ENCODE measurements around the gene ZNF239.

DNA sequence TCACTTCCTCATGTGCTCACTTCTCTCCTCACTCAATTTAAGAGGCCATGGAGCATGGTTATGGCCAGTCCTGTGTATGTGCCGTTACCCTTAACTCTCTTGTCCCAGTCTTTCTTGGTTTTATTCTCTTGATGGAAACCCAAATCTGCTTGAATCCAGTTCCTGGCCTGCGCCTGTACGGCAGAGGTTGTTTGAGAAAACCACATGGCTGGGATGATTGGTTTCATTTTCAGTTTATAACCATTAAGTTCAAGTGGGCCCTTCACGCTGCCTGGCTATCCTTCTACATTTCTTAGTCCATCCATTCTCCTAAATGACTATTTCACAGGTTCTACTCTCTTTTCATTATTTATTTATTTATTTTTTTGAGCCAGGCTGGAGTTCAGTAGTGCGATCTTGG, 1.6 kb upstream of the ZNF239 start:
- TF ChIP-seq, protein P1, sequence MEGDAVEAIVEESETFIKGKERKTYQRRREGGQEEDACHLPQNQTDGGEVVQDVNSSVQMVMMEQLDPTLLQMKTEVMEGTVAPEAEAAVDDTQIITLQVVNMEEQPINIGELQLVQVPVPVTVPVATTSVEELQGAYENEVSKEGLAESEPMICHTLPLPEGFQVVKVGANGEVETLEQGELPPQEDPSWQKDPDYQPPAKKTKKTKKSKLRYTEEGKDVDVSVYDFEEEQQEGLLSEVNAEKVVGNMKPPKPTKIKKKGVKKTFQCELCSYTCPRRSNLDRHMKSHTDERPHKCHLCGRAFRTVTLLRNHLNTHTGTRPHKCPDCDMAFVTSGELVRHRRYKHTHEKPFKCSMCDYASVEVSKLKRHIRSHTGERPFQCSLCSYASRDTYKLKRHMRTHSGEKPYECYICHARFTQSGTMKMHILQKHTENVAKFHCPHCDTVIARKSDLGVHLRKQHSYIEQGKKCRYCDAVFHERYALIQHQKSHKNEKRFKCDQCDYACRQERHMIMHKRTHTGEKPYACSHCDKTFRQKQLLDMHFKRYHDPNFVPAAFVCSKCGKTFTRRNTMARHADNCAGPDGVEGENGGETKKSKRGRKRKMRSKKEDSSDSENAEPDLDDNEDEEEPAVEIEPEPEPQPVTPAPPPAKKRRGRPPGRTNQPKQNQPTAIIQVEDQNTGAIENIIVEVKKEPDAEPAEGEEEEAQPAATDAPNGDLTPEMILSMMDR (IDR thresholded peaks at IDR 0.05; ENCODE audit: poor library complexity, severe bottlenecking), result no peak
- TF ChIP-seq POLR2AphosphoS5 (IDR thresholded peaks at IDR 0.05) (no peak), TAF1 (IDR thresholded peaks at IDR 0.05; ENCODE audit: low read depth) (no peak), EZH2 (IDR thresholded peaks at IDR 0.05; ENCODE audit: borderline replicate concordance, insufficient read depth, low read length, poor library complexity, severe bottlenecking) (no peak), EP300 (conservative IDR thresholded peaks at IDR 0.05; ENCODE audit: poor library complexity, severe bottlenecking) (no peak), RAD21 (conservative IDR thresholded peaks at IDR 0.05) (no peak)

Measured in neural cell (in vitro differentiated cells).